Right ventricle myocardium inferior (tissue), 1 donor: ENCODE results near the gene MAP3K3. TPM values are rescaled to one million over a fixed set of nuclear protein-coding genes. Genes with fewer than 3 reads are reported as not detected.
A peak's percentile ranks its signal among the peaks of the same experiment; 100 is the strongest.

Source experiments
- ATAC-seq: fragments of 200-7000 bp; cut with Tn5 transposase; one replicate; pipeline ENCODE4 v1.9.1; 2020; ENCODE audit warnings: mild to moderate bottlenecking, moderate library complexity
- DNase-seq: peaks from one replicate; pipeline ENCODE4 v3.0.0; 2021; ENCODE audit errors: missing footprints
- intact Hi-C: fragments of 100-400 bp; cut with DNase I; formaldehyde crosslinking; loops from one replicate; pipeline ENCODE4 v1.11.0; 2022
- long read RNA-seq: library from polyadenylated mRNA; unstranded; transcript quantifications from one replicate; pipeline ENCODE4 v2.0.0, GENCODE V29; 2021
- total RNA-seq: library from RNA; stranded (reverse); fragmentation: NEBNext Ultra II Directional; extraction: Animal tissue kit (Norgen Biotek cat#: 25700); gene quantifications from one replicate; pipeline ENCODE4 v1.2.1, GENCODE V29; 2021
- donor health status: DM: no; HTN: yes; CAD: no; lungs with severe emphysema.

Gene MAP3K3
- total RNA-seq: 38.4 TPM
- long read RNA-seq, full-length matches to known transcripts: 29 of 42 reads
- long read RNA-seq, partial matches to known transcripts: 7 of 42 reads
- long read RNA-seq, other reads (novel, unspliced or antisense): 6 of 42 reads

DNA sequence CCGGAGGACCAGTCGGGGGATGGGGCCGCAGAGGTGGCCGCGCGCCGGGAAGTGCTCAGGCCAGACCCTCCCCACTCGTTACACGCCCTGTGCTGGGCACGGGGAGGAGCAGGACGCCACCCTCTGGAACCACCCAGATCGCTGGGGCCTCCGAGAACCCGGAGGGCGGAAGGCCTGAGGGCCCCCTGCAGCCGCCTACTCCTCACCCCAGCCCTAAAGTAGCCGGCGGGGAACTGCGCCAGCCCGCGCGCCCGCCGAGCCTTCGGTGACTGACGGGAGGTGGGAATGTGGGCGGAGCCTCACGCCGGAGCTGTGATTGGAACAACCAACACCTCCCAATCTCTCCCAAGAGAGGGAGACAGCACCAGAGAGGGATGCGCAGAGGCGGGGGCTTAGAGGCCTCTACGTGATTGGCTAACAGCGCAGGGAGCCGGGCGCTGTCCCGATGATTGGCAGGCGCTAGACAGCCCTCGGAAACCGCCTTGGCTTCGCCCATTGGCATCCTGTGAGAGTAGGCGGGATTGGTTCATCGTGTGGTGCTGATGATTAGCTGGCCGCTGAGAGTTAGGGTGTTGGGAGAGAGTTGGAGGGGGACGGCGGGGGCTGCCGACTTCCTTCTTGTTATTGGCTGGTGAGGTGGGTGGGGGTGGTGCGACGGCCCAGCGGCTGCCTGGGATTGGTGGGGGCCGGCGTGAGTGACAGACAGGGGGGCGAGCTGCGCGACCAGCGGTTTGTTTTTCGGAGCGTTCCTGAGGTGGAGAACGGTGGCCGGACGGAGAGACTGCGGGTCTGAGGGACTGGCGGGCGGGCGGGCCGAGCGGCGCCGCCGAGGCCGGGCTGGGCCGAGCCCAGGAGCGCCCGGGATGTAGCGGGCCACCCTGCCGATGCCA, at the start of gene MAP3K3:
Gene MAP3K3 (plus strand): TSS at position 734 of the 890 bp plus-strand sequence. CDS start 343 bp downstream, outside the sequence.
- intact Hi-C loops: loop anchor here (5.0 kb wide), 1 partner anchor 75 kb away; no protein-coding TSS in a partner anchor
- DNase-seq: peak; percentile 99
- peak; percentile 97 for ATAC-seq

DNA sequence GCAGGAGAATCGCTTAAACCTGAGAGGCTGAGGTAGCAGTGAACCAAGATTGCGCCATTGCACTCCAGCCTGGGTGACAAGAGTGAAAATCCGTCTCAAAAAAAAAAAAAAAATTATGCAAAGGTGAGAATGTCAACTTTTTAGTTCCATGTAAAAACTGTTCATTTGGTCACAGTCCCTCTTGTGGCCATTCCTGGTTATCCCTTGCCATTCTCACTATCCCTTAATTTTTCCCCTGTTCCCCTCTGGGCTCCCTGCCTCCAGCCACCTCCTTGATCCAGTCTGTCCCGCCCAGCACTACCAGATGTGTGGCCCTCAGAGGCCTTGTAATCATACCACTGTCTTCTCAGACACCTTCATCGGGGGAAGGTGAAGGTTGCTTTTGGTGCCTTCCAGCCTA, 48.6 kb upstream of the MAP3K3 start:
- intact Hi-C loops: no loop called here
- ATAC-seq (no peak), DNase-seq (no peak)

DNA sequence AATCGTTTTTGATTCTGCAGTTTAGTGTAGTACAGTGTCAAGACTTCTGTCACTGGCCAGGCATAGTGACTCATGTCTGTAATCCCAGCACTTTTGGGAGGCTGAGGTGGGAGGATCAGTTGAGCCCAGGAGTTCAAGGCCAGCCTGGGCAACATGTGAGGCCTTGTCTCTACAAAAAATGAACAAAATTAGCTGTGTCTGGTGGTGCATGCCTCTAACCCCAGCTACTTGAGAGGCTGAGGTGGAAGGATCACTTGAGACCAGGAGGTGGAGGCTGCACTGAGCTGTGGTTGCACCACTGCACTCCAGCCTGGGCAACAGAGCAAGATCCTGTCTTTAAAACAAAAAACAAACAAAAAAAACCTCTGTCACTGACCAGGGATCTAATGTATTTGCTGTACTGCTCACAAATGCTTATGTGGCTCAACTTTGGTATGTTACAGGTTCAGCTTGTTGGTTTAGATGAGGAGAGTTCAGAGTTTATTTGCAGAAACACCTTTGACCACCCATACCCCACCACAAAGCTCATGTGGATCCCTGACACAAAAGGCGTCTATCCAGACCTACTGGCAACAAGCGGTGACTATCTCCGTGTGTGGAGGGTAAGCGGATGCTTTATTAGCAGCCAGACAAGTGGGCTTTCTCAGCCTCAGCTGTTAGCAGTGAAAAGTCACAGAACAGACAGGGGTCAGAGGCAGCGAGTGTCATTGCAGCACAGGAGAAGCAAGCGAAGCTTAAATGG, 44.0 kb upstream of the MAP3K3 start:
- intact Hi-C loops: no loop called here
- no peak for ATAC-seq

DNA sequence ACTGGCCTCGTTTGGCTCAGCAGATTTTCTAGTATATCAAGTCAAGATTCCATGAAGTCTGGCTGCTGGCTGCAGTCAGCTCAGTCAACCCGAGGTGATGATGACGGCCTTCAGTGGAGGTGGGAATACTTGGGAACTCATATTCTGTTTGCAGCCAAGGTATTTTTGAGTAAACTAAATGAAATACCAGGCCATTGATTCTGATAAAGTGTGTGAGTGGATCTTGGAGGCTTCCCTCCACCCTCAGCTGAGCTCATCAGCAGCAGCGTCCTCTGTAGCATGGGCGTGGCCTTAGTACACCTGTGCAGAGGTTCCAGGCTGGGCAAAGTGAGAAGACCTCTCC, 43.5 kb upstream of the MAP3K3 start:
- DNase-seq (no peak), ATAC-seq (no peak)
- intact Hi-C loops: no loop called here

More for the DNA sequence above, 44.0 kb upstream of the MAP3K3 start:
- DNase-seq: no peak

DNA sequence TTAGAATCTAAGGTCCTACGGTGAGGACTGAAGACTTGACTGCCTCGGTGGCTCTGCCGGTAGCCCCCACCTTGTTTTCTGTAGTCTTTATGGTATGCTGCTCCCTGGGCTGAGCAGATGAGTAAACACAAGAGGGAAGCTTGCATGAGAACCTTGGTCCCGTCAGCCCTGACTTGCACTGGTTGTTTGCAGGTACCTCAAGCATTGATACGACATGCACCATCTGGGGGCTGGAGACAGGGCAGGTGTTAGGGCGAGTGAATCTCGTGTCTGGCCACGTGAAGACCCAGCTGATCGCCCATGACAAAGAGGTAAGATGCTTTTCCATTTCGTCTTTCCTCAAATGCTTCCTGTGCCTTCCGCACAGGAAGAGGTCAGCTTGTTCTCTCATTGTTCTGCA, 42.6 kb upstream of the MAP3K3 start:
- ATAC-seq (no peak), DNase-seq (no peak)
- intact Hi-C loops: no loop called here

DNA sequence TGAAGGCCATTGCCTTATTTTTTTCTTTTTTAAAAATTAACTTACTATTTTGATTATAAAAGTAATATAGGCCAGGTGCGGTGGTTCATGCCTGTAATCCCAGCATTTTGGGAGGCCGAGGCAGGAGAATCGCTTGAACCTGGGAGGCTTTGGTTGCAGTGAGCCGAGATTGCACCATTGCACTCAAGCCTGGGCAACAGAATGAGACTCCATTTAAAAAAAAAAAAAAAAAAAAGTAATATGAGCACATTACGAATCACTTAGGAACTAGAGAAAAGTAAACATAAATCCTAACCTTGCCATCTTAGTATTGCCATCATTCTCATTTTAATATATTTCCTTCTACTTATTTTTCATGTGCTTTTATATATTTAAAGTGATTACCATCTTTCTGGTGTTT, 34.4 kb upstream of the MAP3K3 start:
- DNase-seq (no peak), ATAC-seq (no peak)
- intact Hi-C loops: no loop called here

DNA sequence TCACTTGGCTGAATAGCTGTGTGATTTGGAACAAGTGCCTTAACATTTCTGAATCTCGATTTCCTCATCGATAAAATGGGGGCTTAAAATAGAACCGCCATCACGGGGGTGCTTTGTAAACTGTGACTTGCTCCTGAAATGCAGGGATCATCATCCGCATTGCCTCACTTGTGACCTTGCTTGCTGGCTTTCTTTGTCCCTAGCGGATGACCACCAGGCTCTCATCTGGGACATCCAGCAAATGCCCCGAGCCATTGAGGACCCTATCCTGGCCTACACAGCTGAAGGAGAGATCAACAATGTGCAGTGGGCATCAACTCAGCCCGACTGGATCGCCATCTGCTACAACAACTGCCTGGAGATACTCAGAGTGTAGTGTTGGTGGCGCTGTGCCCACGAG, 33.4 kb upstream of the MAP3K3 start:
- DNase-seq: no peak
- no peak for ATAC-seq
- intact Hi-C loops: no loop called here

DNA sequence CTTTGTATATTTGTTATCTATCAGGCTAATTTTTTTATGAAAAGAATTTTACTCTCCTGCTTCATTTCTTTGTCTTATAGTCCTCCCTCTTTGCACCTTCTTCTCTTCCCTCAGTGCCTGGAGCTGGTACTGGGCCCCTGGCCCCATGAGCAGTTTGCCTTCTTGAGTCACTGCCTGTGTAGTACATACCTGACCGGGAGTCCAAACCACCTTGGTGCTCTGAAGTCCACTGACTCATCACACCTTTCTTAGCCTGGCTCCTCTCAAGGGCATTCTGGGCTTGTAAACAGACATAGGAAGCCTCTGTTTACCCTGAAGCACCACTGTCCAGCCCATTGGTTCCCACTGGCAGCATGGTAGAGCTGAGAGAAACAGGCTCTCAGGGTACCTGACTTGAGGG, 32.6 kb upstream of the MAP3K3 start:
- intact Hi-C loops: no loop called here
- DNase-seq: no peak
- no peak for ATAC-seq

DNA sequence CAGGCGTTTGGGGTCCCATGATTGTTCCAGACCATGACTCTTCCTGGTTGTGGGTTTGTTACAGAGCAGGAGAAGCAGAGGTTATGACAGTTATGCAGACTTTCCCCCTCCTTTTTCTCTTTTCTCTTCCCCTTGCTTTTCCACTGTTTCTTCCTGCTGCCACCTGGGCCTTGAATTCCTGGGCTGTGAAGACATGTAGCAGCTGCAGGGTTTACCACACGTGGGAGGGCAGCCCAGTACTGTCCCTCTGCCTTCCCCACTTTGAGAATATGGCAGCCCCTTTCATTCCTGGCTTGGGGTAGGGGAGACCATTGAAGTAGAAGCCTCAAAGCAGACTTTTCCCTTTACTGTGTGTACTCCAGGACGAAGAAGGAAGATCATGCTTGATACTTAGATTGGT, 29.4 kb upstream of the MAP3K3 start:
- intact Hi-C loops: no loop called here

DNA sequence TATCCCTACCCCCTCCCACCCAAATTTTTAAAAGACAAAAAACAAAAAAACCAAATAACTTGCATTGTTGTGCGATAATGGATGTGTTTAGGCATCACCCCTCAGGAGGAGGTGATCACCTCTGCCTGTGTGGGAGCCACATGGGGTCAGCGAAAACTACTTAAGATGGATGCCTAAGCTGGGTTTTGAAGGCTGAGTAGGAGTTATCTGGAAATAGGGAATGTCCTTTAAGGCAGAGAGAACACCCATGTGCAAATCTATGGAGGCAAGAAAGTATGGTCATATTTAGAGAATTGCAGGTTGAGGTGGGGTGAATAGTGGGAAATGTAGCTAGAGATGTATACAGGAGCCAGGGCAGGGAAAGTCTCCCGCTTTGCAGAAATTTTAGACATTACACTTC, 27.1 kb upstream of the MAP3K3 start:
- DNase-seq (no peak), ATAC-seq (no peak)
- intact Hi-C loops: no loop called here

More for the DNA sequence above, 29.4 kb upstream of the MAP3K3 start:
- DNase-seq: no peak
- no peak for ATAC-seq

DNA sequence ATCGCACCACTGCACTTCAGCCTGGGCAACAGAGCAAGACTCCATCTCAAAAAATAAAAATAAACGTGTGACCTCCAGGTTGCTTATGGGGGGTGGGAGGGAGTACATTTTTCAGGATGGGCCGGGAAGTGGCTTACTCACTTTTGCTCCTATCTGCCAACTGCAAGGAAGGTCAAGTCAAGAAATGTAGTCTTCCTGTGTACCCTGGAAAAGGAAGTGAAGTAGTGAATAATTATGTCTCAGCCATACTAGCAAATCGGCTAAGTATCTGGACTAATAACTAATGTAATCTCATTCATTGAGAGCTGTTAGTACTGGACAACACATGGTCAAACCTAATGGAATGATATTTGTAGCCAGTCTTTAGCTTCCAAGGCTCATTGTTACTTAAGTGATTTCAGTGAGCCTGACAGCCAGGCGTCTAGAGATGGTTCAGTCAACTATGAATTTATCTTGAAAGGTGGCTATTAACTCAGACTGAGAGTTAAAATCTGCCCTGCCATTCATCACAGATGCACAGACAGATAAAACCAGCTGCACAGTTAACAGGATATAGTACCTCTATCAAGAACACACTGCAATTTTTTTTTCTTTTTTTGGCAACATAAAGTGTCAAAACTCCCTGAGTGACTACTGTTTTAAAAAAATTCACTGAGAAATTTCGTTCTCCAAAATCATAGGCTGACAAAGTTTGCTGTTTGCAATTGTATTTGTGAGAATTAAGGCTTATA, 25.2 kb upstream of the MAP3K3 start:
- intact Hi-C loops: no loop called here
- DNase-seq: no peak
- no peak for ATAC-seq

DNA sequence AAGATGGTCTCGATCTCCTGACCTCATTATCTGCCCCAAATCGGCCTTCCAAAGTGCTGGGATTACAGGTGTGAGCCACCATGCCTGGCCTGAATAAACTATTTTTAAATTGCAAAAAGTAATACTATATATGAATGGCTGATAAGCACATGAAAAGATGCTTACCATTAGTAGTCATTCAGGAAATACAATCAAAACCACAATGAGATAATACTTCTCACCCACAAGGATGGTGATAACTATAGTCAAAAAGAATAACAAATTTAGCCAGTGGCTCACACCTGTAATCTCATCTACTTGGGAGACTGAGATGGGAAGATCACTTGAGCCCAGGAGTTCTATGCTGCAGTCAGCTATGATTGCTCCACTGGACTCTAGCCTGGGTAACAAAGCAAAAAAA, 23.9 kb upstream of the MAP3K3 start:
- intact Hi-C loops: no loop called here
- ATAC-seq (no peak), DNase-seq (no peak)

DNA sequence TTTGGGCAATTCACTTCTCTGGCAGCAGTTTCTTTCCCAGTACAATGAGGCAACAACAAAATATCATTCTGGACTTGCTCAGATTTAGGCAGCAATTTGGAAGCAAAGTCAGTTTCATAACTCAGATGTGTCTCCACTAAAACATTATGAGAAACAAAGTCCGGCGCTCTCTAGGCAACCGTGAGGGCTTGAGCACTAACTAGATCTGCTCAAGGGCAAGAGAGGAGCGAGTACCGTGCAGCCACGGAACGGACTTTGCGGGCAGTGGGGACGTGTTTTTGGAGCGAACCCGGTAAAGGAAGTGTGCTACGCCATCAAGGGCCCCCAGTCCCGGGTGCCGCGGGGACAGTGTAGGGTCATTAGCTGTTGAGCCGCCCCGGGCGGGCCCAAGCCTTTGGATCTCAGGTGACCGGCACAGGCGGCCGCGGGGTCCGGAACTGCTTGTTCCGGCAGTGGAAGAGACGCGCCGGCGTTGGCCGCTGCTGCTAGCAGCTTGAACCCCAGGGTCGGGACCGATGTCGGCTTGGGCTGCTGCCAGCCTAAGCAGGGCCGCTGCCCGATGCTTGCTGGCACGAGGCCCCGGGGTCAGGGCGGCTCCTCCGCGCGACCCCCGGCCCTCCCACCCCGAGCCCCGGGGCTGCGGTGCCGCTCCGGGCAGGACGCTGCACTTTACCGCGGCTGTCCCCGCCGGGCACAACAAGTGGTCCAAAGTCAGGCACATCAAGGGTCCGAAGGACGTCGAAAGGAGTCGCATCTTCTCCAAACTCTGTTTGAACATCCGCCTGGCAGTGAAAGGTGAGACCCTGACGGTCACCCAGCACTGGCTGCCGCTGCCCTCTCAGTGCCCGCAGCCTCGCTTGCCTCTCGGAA, 21.4 kb upstream of the MAP3K3 start, which contains the start of gene TACO1:
Gene TACO1 (plus strand): TSS at position 327 of the 870 bp plus-strand sequence. CDS start 189 bp downstream, at position 516.
- intact Hi-C loops: loop anchor here (5.0 kb wide), 1 partner anchor 49 kb away; the partner anchor contains the start of gene DCAF7
- ATAC-seq: peak; percentile 96
- peak; percentile 91 for DNase-seq

DNA sequence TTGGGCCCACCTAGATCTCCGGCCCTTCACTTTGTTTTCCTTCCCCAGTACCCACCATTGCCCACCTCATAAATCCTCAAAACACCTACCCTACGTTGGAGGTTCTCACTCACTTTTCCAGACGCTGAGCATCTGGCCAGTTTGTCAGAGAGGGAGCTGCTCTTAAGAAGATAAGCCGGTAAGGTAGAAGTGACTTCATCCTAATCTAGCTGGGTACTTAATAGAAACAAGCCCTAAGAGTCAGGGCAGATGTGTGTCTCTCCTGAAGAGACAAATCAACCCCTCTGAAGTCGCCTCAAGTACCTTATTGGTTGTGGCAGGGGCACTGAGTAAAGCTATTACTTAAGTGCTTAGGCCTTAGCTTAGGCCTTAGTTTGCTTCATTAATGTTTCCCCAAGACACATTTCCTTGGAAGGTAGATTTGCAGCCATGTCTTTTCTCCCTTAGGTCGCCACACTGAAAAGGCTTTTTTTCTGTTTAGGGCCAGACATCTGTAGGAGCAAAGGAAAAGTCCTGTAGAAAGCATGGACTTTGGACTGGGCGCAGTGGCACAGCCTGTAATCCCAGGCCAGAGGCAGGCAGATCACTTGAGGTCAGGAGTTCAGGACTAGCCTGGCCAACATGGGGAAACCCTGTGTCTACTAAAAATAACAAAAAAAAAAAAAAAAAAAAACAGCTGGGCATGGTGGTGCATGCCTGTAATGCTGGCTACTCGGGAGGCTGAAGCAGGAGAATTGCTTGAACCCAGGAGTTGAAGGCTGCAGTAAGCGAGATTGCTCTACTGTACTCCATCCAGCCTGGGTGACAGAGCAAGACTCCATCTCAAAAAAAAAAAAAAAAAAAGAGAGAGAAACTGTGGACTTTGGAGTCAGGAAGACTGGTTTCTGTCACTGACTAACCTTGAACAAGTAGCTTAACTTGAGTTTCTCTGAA, 20.5 kb upstream of the MAP3K3 start:
- ATAC-seq: peak; percentile 5
- intact Hi-C loops: loop anchor here (5.0 kb wide), 1 partner anchor 49 kb away; the partner anchor contains the start of gene DCAF7
- no peak for DNase-seq

DNA sequence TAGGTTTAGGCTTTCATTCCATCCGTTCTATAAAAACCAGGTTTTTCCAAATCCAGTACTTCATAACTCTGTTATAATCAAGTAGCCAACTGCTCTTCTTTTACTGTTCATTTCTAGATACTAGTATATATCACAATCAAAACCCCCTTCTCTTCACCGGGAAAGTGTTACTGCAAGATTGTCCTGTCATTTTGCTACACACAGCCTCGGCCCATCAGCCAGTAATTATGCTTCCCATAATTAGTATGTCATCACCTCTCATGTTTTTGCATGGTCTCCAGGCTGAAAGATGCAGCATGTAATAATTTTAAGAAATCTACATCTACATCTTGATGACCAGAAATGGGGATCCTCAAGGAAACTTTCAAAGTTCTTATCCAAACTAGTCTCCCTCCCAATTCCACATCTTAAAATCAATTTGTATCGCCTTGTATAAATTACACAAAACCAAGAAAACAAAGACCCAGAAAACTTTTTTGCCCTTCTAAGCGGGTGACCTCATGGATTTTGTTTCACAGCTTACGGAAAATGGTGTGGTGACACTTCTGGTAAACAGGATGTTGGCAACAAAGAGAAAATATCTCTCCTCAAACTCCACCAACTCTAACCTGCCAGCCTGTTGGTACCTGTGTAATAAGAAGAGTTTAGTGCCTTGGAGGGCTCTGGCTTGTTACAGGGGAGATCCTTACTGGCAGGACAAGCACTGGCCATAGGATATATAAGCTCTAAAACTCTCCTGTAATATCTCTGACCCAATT, 12.2 kb upstream of the MAP3K3 start:
- no peak for ATAC-seq
- DNase-seq: no peak
- intact Hi-C loops: no loop called here

DNA sequence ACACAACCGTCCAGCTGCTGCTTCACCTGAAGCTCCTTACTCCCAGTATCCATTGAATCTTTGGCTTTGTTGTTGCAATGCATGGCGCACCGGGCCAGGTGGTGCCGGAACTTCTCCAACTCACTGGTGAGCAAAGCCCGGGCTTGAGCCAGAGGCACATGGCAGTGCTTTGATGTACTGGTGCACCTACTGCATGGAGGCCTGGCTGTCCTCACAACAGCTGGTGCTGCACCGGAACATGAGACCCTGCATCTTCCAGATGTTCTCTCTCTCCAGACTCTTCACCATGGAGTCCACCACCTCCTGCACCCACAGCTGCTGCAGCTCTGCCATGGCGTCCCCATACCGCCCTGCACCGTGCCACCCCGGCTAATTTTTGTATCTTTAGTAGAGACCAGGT, 11.4 kb upstream of the MAP3K3 start:
- ATAC-seq (no peak), DNase-seq (no peak)
- intact Hi-C loops: no loop called here
